ENCODE results near the gene PRKN.

GRCh38 chr6:161804838-161805237, 922.7 kb downstream of the PRKN start:
- TF ChIP-seq, protein P1, sequence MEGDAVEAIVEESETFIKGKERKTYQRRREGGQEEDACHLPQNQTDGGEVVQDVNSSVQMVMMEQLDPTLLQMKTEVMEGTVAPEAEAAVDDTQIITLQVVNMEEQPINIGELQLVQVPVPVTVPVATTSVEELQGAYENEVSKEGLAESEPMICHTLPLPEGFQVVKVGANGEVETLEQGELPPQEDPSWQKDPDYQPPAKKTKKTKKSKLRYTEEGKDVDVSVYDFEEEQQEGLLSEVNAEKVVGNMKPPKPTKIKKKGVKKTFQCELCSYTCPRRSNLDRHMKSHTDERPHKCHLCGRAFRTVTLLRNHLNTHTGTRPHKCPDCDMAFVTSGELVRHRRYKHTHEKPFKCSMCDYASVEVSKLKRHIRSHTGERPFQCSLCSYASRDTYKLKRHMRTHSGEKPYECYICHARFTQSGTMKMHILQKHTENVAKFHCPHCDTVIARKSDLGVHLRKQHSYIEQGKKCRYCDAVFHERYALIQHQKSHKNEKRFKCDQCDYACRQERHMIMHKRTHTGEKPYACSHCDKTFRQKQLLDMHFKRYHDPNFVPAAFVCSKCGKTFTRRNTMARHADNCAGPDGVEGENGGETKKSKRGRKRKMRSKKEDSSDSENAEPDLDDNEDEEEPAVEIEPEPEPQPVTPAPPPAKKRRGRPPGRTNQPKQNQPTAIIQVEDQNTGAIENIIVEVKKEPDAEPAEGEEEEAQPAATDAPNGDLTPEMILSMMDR (IDR thresholded peaks at IDR 0.05 in 2 of 3, conservative IDR thresholded peaks at IDR 0.05 in 1 of 3; ENCODE audit: insufficient read depth in 2 of 3, low read depth in 1 of 3, low read length in 3 of 3) = no peak
- TF ChIP-seq MYC (IDR thresholded peaks at IDR 0.05; ENCODE audit: low read depth, low read length) (no peak), MYC (CRISPR knock-in tag; IDR thresholded peaks at IDR 0.05; ENCODE audit: borderline replicate concordance, low read depth) (no peak), MXI1 (IDR thresholded peaks at IDR 0.05; ENCODE audit: low read depth, low read length) (no peak)
